NB4 (cell line): Measurements from ENCODE around the gene CALML5.
A peak's percentile ranks its signal among the peaks of the same experiment; 100 is the strongest.

Source experiments
- DNase-seq: peaks from one replicate; pipeline ENCODE4 v3.0.0; 2010; ENCODE audit warnings: low read depth
- H3K4me3 ChIP-seq: one replicate; pipeline ENCODE4 v1.5.1; 2011; ENCODE audit warnings: mild to moderate bottlenecking, low read depth, low read length, moderate library complexity
- CTCF ChIP-seq: IDR thresholded peaks from one replicate; pipeline ENCODE4 v1.5.1; 2012; ENCODE audit warnings: low read depth, low read length
- MYC ChIP-seq: IDR thresholded peaks from 2 replicates; pipeline ENCODE4 v1.6.1; 2011; ENCODE audit warnings: low read depth, low read length
- POLR2A ChIP-seq: IDR thresholded peaks from 2 replicates; pipeline ENCODE4 v1.6.1; 2011; ENCODE audit warnings: mild to moderate bottlenecking; ENCODE audit not compliant: insufficient read length; ENCODE audit errors: extremely low read depth
- TF ChIP-seq, protein P1 (sequence below): IDR thresholded peaks from 2 replicates; pipeline ENCODE4 v1.6.1; 2011; ENCODE audit warnings: low read depth, low read length

Gene CALML5

GRCh38 chr10:5534880-5535856 lies 35.8 kb upstream of the CALML5 start:
- no peak for TF ChIP-seq MYC
- TF ChIP-seq CTCF: no peak
- TF ChIP-seq, protein P1, sequence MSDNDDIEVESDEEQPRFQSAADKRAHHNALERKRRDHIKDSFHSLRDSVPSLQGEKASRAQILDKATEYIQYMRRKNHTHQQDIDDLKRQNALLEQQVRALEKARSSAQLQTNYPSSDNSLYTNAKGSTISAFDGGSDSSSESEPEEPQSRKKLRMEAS: no peak
- TF ChIP-seq POLR2A: no peak
- peak; percentile 80 for DNase-seq
- H3K4me3 ChIP-seq: no peak overlapping the region

DNA sequence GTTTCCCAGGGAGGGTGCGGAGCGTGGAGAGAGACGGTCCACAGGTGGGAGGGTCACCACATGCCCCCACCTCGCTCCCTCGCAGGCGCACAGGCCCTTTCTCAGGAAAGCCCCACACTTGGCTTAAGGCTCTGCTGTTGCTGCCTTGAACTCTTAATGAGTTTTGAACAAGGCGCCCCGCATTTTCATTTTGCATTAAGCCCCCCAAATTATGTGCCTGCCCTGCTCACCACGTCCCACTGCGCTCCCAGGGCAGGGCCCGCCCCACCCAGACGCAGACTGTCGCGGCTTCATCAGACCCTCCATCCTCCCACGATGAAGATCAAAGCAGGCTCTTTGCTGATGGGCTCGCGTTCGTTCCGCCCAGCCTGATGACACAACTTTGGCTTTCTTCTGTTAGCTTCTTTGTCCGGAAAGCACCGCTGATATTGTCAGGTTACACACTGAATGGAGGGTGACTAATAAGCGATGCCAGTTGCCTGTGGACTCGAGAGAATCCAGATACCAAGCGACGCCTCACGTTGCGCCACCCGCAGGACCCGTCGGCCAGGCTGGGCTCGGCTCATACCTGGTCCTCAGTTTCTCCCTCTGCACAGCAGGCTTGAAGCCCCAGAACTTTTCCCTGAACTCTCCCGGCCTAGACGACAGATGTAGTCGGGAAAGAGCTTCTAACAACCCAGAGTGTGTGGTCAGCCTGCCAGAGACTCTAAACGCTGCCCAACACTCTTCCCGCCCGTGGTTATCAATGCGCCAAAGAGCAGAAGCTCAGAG lies 34.9 kb upstream of the CALML5 start:
- no peak overlapping the region for H3K4me3 ChIP-seq
- peak; percentile 80 for DNase-seq
- TF ChIP-seq, protein P1: no peak
- no peak for TF ChIP-seq MYC
- no peak for TF ChIP-seq POLR2A
- TF ChIP-seq CTCF: no peak

DNA sequence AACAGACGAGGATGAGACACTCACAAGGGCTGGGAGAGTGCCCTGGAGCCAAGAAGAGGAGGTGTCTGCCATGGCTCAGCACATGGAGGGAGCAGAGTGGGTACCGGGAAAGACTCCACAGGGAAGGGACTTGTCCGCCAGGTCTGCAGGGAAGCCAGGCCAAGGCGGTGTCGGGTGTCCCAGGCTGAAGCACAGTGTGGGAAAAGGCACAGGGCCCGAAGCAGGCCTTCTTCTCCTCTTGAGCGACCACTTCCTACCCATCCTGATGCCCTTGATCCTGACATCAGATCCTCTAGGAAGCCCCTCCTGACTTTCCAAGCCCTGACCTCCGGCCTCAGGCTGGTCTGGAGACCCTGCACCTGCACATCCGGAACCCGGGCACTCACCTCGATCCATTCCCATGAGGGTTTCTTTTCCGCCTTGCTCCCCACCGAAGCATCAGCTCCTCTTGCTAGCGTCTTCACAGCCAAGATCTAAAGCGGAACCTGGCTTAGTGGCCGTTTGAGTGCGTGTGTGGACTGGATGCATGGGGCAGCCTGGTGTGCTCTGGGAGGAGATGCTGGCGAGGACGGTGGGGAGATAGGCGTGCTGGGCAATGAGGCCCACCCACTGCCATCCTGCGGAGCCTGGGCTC lies 33.8 kb upstream of the CALML5 start:
- TF ChIP-seq MYC (no peak), CTCF (no peak), POLR2A (no peak)
- TF ChIP-seq, protein P1: no peak
- DNase-seq: no peak
- H3K4me3 ChIP-seq: no peak overlapping the region

DNA sequence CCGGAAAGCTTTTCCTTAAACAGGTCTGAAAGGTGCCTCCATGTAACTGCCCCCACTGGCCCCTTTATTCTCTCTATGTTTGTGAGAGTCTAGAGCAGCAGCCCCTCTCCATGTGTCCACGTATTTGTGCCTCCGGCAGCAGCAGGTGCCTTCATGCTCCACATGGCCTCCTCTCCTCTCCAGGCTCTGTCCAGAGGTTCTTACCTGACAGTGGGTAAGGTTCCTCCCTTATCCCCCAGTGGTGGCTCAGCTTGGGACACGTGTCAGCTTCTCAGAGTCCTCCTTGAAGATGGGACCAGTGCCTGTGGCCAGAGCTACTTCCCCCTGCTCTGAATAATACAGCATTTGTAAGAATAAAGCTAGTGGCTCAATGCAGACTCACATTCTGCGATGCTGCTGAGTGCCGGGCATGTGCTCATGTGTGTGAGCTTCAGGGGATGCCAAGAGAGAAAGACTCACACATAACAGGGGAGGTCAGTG lies 33.3 kb upstream of the CALML5 start:
- TF ChIP-seq CTCF (no peak), POLR2A (no peak), MYC (no peak)
- TF ChIP-seq, protein P1: no peak
- DNase-seq: no peak
- H3K4me3 ChIP-seq: no peak overlapping the region

GRCh38 chr10:5532307-5532605 lies 32.9 kb upstream of the CALML5 start:
- DNase-seq: no peak
- TF ChIP-seq MYC (no peak), POLR2A (no peak), CTCF (no peak)
- TF ChIP-seq, protein P1: no peak
- no peak overlapping the region for H3K4me3 ChIP-seq
